ENCODE measurements around the gene MAZ.

- TF ChIP-seq, protein P1, sequence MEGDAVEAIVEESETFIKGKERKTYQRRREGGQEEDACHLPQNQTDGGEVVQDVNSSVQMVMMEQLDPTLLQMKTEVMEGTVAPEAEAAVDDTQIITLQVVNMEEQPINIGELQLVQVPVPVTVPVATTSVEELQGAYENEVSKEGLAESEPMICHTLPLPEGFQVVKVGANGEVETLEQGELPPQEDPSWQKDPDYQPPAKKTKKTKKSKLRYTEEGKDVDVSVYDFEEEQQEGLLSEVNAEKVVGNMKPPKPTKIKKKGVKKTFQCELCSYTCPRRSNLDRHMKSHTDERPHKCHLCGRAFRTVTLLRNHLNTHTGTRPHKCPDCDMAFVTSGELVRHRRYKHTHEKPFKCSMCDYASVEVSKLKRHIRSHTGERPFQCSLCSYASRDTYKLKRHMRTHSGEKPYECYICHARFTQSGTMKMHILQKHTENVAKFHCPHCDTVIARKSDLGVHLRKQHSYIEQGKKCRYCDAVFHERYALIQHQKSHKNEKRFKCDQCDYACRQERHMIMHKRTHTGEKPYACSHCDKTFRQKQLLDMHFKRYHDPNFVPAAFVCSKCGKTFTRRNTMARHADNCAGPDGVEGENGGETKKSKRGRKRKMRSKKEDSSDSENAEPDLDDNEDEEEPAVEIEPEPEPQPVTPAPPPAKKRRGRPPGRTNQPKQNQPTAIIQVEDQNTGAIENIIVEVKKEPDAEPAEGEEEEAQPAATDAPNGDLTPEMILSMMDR (IDR thresholded peaks at IDR 0.05) = no peak
- no peak for TF ChIP-seq POLR2A (IDR thresholded peaks at IDR 0.05)
These were observed 39.8 kb upstream of the MAZ start for GRCh38 chr16:29766571-29766970.

All from prostate gland (tissue), 2 donors.